Adrenal gland (tissue), 12 donors: Measurements from ENCODE around the gene ARL4D. TPM values are rescaled to one million over a fixed set of nuclear protein-coding genes. Genes with fewer than 3 reads are reported as not detected.

Experiments
- DNase-seq, 7 donors: peaks; one replicate each; pipeline ENCODE4 v3.0.0-alpha.2; 2019 to 2020
- H3K27ac ChIP-seq, 5 donors: fragments of 200-600 bp; sonication (generic) in 4 of 5; 1 replicate in 3 of 5; 2 replicates in 2 of 5; pipeline versions ENCODE4 v1.5.1 to v1.8.0; 2016 to 2020; ENCODE audit warnings: mild to moderate bottlenecking in 1 of 5
- H3K27me3 ChIP-seq: fragments of 200-600 bp; 2 replicates; pipeline ENCODE4 v1.8.0; 2021
- H3K36me3 ChIP-seq, 2 donors: fragments of 200-600 bp; replicated peaks in 1 of 2; 1 replicate in 1 of 2; 2 replicates in 1 of 2; pipeline versions ENCODE4 v1.5.1 to v1.8.0; 2018 to 2022
- H3K4me1 ChIP-seq, 2 donors: fragments of 200-600 bp; replicated peaks in 1 of 2; 1 replicate in 1 of 2; 2 replicates in 1 of 2; pipeline versions ENCODE4 v1.5.1 to v1.8.0; 2018 to 2021
- H3K4me3 ChIP-seq, 4 donors: fragments of 200-600 bp; sonication (generic) in 3 of 4; one replicate each; pipeline ENCODE4 v1.5.1; 2016 to 2018
- H3K9me3 ChIP-seq, 3 donors: fragments of 200-600 bp; sonication (generic) in 1 of 3; replicated peaks in 1 of 3; 1 replicate in 2 of 3; 2 replicates in 1 of 3; pipeline versions ENCODE4 v1.5.1 to v1.8.0; 2016 to 2021
- CTCF ChIP-seq, 6 experiments: fragments of 450-650 bp in 4 of 6; fragments of 200-600 bp in 2 of 6; sonication (generic) in 1 of 6; IDR thresholded peaks; 1 replicate in 5 of 6; 2 replicates in 1 of 6; pipeline versions ENCODE4 v1.5.1 to v1.8.0; 2016 to 2021; ENCODE audit warnings: antibody characterized with exemption in 6 of 6, mild to moderate bottlenecking in 2 of 6, moderate library complexity in 1 of 6
- POLR2A ChIP-seq, 2 donors: fragments of 450-650 bp; IDR thresholded peaks; one replicate each; pipeline ENCODE4 v1.6.1; 2017; ENCODE audit warnings: antibody characterized with exemption in 2 of 2, mild to moderate bottlenecking in 2 of 2, moderate library complexity in 1 of 2
- WGBS, 4 donors: extraction: QIAGEN DNeasy Blood & Tissue Kit in 2 of 4; methylation state at CpG; one replicate each; pipeline versions ENCODE4 v1.1.5 to v1.1.7; 2013 to 2017; 5-methylcytosine and 5-hydroxymethylcytosine counted together
- intact Hi-C, 2 donors: fragments of 100-400 bp; cut with DNase I; formaldehyde crosslinking; loops; one replicate each; pipeline versions ENCODE4 v1.14.1 to v1.15.0; 2022 to 2023
- polyA plus RNA-seq, 3 donors: library from polyadenylated mRNA; stranded (reverse); fragments of 200-250 nt in 2 of 3; fragments of 350-450 nt in 1 of 3; fragmentation: Illumina TruSeq in 1 of 3; extraction: RNeasy Lipid Tissue Mini Kit (QIAGEN cat#74804) in 1 of 3; gene quantifications; one replicate each; pipeline ENCODE4 v1.2.3, GENCODE V29; 2013 to 2014
- total RNA-seq, 9 donors: library from RNA; depleted of rRNA in 4 of 9; stranded (reverse); fragments of >200 nt in 4 of 9; fragments of 120-200 nt in 1 of 9; fragmentation: NEBNext Ultra II Directional in 1 of 9; extraction: Animal tissue kit (Norgen Biotek cat#: 25700) in 1 of 9; gene quantifications; one replicate each; pipeline versions ENCODE4 v1.1.0 to v1.2.4, GENCODE V29; 2013 to 2023
- donor health status: healthy with polysubstance abuse.
- donor health status: Bipolar disorder and iron deficiency.
- donor health status: DM: yes; HTN: yes; CAD: no.
- donor health status: DM: no; HTN: no; CAD: no.
- donor health status: DM: no; HTN: no; CAD: no.
- donor health status: DM: yes; HTN: yes; CAD: no.

ARL4D gene
- total and polyA plus RNA-seq, 12 donors: 2.4 to 9.0 (median 5.7) TPM

- intact Hi-C loops: no loop called here
- H3K4me1 ChIP-seq: no peaks in the 10 kb centered on the region
- WGBS, 4 donors: 67 to 75% (median 70%) methylated on average over 10 of the region's 10 CpGs
These were observed 8.2 kb downstream of the ARL4D start for GRCh38 chr17:43406676-43407645.

GRCh38 chr17:43409131-43409530, 10.3 kb downstream of the ARL4D start:
- no peaks in the 10 kb centered on the region for H3K4me1 ChIP-seq
- H3K9me3 ChIP-seq: no peaks in the 10 kb centered on the region
- no peak overlapping the region for H3K4me3 ChIP-seq
- 76 to 79% (median 78%) methylated on average over 3 of the region's 3 CpGs for WGBS, 4 donors
- intact Hi-C loops: no loop called here
- no peaks in the 10 kb centered on the region for H3K36me3 ChIP-seq
- H3K27me3 ChIP-seq: no peaks in the 10 kb centered on the region
- H3K27ac ChIP-seq: no peak overlapping the region
- TF ChIP-seq POLR2A (IDR thresholded peaks at IDR 0.05) (no peak), CTCF (IDR thresholded peaks at IDR 0.05) (no peak)
- no peak for DNase-seq

More at GRCh38 chr17:43406676-43407645, 8.2 kb downstream of the ARL4D start:
- no peak for TF ChIP-seq CTCF (IDR thresholded peaks at IDR 0.05)
- TF ChIP-seq POLR2A (IDR thresholded peaks at IDR 0.05): no peak
- H3K27me3 ChIP-seq: no peaks in the 10 kb centered on the region
- no peak overlapping the region for H3K4me3 ChIP-seq
- H3K27ac ChIP-seq: peak overlapping the region in 1 of 5 donors; percentile 3
- no peaks in the 10 kb centered on the region for H3K36me3 ChIP-seq
- DNase-seq: no peak
- H3K9me3 ChIP-seq: no peaks in the 10 kb centered on the region

- WGBS, 4 donors: 58 to 67% (median 61%) methylated on average over 5 to 6 of the region's 6 CpGs
These were observed 12.0 kb downstream of the ARL4D start for GRCh38 chr17:43410557-43411368.

More at GRCh38 chr17:43410557-43411368, 12.0 kb downstream of the ARL4D start:
- no peak for DNase-seq
- intact Hi-C loops: no loop called here
- H3K4me3 ChIP-seq: no peak overlapping the region
- H3K4me1 ChIP-seq: no peaks in the 10 kb centered on the region
- no peak overlapping the region for H3K27ac ChIP-seq
- TF ChIP-seq CTCF (IDR thresholded peaks at IDR 0.05) (no peak), POLR2A (IDR thresholded peaks at IDR 0.05) (no peak)
- no peaks in the 10 kb centered on the region for H3K9me3 ChIP-seq
- H3K27me3 ChIP-seq: no peaks in the 10 kb centered on the region
- H3K36me3 ChIP-seq: no peaks in the 10 kb centered on the region
